ENCODE results near the gene IRGQ.
"Not testable (repeated sequence)": the region's sequence is repeated elsewhere in the genome, so short reads cannot be mapped to it uniquely, and the experiment has no call there.

The IRGQ gene

DNA sequence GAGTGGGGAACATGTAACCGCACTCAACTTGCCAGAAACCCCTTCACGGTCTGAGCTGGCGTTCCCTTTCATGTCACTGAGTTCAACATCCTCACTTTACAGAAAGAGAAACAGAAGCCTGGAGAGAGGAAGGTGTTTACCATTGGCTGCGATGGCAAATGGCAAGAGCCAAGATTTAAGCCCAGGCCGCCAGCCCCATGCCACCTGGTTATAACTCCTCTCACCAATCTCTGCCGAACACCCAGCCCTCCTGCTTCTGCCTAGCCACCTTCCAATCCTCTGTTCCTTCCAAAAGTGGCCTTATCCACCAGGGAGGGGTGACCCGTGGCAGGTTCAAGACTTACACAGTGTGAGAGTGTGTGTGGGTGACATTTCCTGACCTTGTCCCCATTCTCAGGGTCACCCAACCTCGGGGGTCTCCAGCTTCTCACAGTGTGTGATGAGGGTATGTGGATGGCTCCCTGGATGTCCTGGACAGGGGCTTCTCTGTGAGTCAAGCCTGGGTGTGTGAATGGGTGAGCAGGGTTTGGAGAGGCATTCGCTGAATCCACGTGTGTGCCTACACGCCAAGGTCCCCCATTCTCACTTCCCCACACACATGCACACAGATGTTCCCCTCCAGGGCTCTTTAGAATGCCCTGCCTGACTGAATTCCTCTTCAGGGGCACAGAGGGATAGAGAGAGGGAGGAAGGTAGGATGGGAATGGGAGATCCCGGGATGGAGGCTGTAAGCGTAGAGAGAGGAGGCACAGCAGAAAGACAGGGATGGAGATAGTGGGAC is 42.5 kb upstream of the IRGQ start:
- Histone ChIP-seq H3K9me3 (ENCODE audit: control insufficient read depth, low read length) (no peaks in the 10 kb centered on the region), H3K9ac (ENCODE audit: low read length) (no peak overlapping the region), H3K4me2 (ENCODE audit: low read length, poor library complexity, severe bottlenecking) (peak overlapping the region; percentile 81), H2BK120ac (ENCODE audit: low read depth, low read length) (no peak overlapping the region), H2AFZ (ENCODE audit: low read depth, low read length) (no peak overlapping the region), H2BK15ac (ENCODE audit: low read depth, poor library complexity, severe bottlenecking) (no peak overlapping the region), H3K4ac (ENCODE audit: low read depth in 1 of 2, low read length in 2 of 2) (no peak overlapping the region), H2AK5ac (ENCODE audit: low read length, severe bottlenecking) (peak overlapping the region; percentile 23), H3K23ac (ENCODE audit: low read length in 2 of 2) (peak overlapping the region in 1 of 2 experiments; percentile 20), H3K4me1 (ENCODE audit: control insufficient read depth, insufficient read depth, low read depth, low read length) (peaks cover 39% of the 10 kb centered on the region), H3K18ac (ENCODE audit: low read depth in 1 of 2, low read length in 2 of 2) (no peak overlapping the region), H2BK5ac (ENCODE audit: low read depth, low read length, poor library complexity, severe bottlenecking) (no peak overlapping the region), H3K27ac (ENCODE audit: low read length, poor library complexity, severe bottlenecking) (no peak overlapping the region), H3K36me3 (ENCODE audit: control insufficient read depth in 1 of 2, insufficient read depth in 2 of 2, low read depth in 1 of 2, low read length in 2 of 2) (no peaks in the 10 kb centered on the region), H3K14ac (ENCODE audit: low read length in 2 of 2) (no peak overlapping the region), H3K27me3 (ENCODE audit: control insufficient read depth in 1 of 2, insufficient read depth in 1 of 2, low read length in 2 of 2) (peaks cover 0 to 36% of the 10 kb centered on the region in 2 experiments), H2BK12ac (ENCODE audit: low read length in 2 of 2) (no peak overlapping the region), H4K8ac (ENCODE audit: low read length) (no peak overlapping the region), H3K79me1 (replicated peaks; ENCODE audit: low read length, poor library complexity, severe bottlenecking) (peaks cover 18% of the 10 kb centered on the region), H4K91ac (ENCODE audit: low read length) (no peak overlapping the region), H3K4me3 (ENCODE audit: insufficient read depth in 1 of 2, low read depth in 1 of 2, low read length in 2 of 2) (no peak overlapping the region)
- no peak for DNase-seq
- 92% methylated on average over 10 of the region's 13 CpGs for WGBS

DNA sequence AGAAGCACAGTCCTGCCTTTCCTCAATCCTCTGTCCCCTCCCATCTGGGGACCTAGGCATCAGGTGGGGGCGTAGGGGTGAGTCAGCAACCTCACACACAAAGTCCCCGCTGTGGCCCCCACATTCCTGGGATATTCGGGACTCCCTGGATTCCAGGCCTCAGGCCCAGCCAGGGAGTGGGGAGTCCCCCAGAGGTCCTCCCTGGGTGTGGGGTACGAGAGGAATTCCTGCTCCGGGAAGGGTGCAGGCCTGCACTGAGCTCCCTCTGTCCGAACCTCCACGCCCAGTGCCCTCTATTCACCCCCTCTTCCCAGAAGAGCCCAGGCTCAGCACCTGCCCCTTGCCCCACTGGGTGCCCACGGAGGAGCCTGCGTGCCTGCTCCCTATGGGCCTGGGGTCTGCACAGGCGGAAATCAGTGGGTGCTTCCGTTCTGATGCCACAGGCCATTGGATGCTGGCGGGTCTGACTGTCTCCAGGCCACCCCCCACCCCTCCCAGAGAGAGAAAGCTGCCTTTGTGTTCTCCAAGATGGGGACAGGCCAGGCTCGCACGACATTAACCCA is 40.3 kb upstream of the IRGQ start:
- whole genome bisulfite sequencing: 69% methylated on average over 12 of the region's 14 CpGs
- H3K4me1 ChIP-seq (ENCODE audit: control insufficient read depth, insufficient read depth, low read depth, low read length): peaks cover 39% of the 10 kb centered on the region
- peak overlapping the region; percentile 49 for H3K4me2 ChIP-seq (ENCODE audit: low read length, poor library complexity, severe bottlenecking)
- no peaks in the 10 kb centered on the region for H3K36me3 ChIP-seq (ENCODE audit: control insufficient read depth in 1 of 2, insufficient read depth in 2 of 2, low read depth in 1 of 2, low read length in 2 of 2)
- peak overlapping the region; percentile 27 for H4K8ac ChIP-seq (ENCODE audit: low read length)
- no peak overlapping the region for H3K4ac ChIP-seq (ENCODE audit: low read depth in 1 of 2, low read length in 2 of 2)
- no peak overlapping the region for H3K14ac ChIP-seq (ENCODE audit: low read length in 2 of 2)
- no peak overlapping the region for H3K18ac ChIP-seq (ENCODE audit: low read depth in 1 of 2, low read length in 2 of 2)
- no peak for DNase-seq
- no peak overlapping the region for H2BK5ac ChIP-seq (ENCODE audit: low read depth, low read length, poor library complexity, severe bottlenecking)
- no peak overlapping the region for H3K9ac ChIP-seq (ENCODE audit: low read length)
- H3K9me3 ChIP-seq (ENCODE audit: control insufficient read depth, low read length): no peaks in the 10 kb centered on the region
- H2AFZ ChIP-seq (ENCODE audit: low read depth, low read length): no peak overlapping the region
- H3K23ac ChIP-seq (ENCODE audit: low read length in 2 of 2): no peak overlapping the region
- H3K4me3 ChIP-seq (ENCODE audit: insufficient read depth in 1 of 2, low read depth in 1 of 2, low read length in 2 of 2): no peak overlapping the region
- peak overlapping the region; percentile 45 for H3K27ac ChIP-seq (ENCODE audit: low read length, poor library complexity, severe bottlenecking)
- H3K79me1 ChIP-seq (replicated peaks; ENCODE audit: low read length, poor library complexity, severe bottlenecking): peaks cover 19% of the 10 kb centered on the region
- H2BK12ac ChIP-seq (ENCODE audit: low read length in 2 of 2): no peak overlapping the region
- peak overlapping the region; percentile 86 for H2AK5ac ChIP-seq (ENCODE audit: low read length, severe bottlenecking)
- peak overlapping the region; percentile 65 for H2BK120ac ChIP-seq (ENCODE audit: low read depth, low read length)
- H3K27me3 ChIP-seq (ENCODE audit: control insufficient read depth in 1 of 2, insufficient read depth in 1 of 2, low read length in 2 of 2): peaks cover 0 to 33% of the 10 kb centered on the region in 2 experiments
- H2BK15ac ChIP-seq (ENCODE audit: low read depth, poor library complexity, severe bottlenecking): peak overlapping the region; percentile 66
- H4K91ac ChIP-seq (ENCODE audit: low read length): peak overlapping the region; percentile 29

DNA sequence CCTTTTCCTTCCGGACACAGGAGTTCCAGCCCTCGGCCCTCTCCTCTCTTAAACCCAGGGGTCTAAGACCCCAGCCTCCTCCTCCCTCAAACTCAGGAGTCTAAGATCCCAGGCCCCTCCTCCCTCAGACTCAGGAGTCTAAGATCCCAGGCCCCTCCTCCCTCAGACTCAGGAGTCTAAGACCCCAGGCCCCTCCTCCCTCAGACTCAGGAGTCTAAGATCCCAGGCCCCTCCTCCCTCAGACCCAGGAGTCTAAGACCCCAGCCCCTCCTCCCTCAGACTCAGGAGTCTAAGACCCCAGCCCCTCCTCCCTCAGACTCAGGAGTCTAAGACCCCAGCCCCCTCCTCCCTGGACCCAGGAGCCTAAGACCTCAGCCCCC is 39.6 kb upstream of the IRGQ start:
- not testable (repeated sequence) for H2BK5ac ChIP-seq (ENCODE audit: low read depth, low read length, poor library complexity, severe bottlenecking); H3K18ac ChIP-seq (ENCODE audit: low read depth in 1 of 2, low read length in 2 of 2); H3K23ac ChIP-seq (ENCODE audit: low read length in 2 of 2); H3K14ac ChIP-seq (ENCODE audit: low read length in 2 of 2); H3K4ac ChIP-seq (ENCODE audit: low read depth in 1 of 2, low read length in 2 of 2); H3K4me3 ChIP-seq (ENCODE audit: insufficient read depth in 1 of 2, low read depth in 1 of 2, low read length in 2 of 2); H3K36me3 ChIP-seq (ENCODE audit: control insufficient read depth in 1 of 2, insufficient read depth in 2 of 2, low read depth in 1 of 2, low read length in 2 of 2); H2BK12ac ChIP-seq (ENCODE audit: low read length in 2 of 2); H2AFZ ChIP-seq (ENCODE audit: low read depth, low read length); DNase-seq; H3K9me3 ChIP-seq (ENCODE audit: control insufficient read depth, low read length)
- peak overlapping the region; percentile 94 for H4K91ac ChIP-seq (ENCODE audit: low read length)
- peak overlapping the region; percentile 81 for H2BK120ac ChIP-seq (ENCODE audit: low read depth, low read length)
- peaks cover 0 to 28% of the 10 kb centered on the region in 2 experiments for H3K27me3 ChIP-seq (ENCODE audit: control insufficient read depth in 1 of 2, insufficient read depth in 1 of 2, low read length in 2 of 2)
- peak overlapping the region; percentile 86 for H3K4me2 ChIP-seq (ENCODE audit: low read length, poor library complexity, severe bottlenecking)
- peak overlapping the region; percentile 74 for H2BK15ac ChIP-seq (ENCODE audit: low read depth, poor library complexity, severe bottlenecking)
- H3K79me1 ChIP-seq (replicated peaks; ENCODE audit: low read length, poor library complexity, severe bottlenecking): peaks cover 21% of the 10 kb centered on the region
- H2AK5ac ChIP-seq (ENCODE audit: low read length, severe bottlenecking): peak overlapping the region; percentile 94
- peak overlapping the region; percentile 97 for H4K8ac ChIP-seq (ENCODE audit: low read length)
- H3K27ac ChIP-seq (ENCODE audit: low read length, poor library complexity, severe bottlenecking): peak overlapping the region; percentile 34
- H3K9ac ChIP-seq (ENCODE audit: low read length): peak overlapping the region; percentile 67
- peaks cover 39% of the 10 kb centered on the region for H3K4me1 ChIP-seq (ENCODE audit: control insufficient read depth, insufficient read depth, low read depth, low read length)
- WGBS: 13% methylated on average over 2 of the region's 2 CpGs

- Histone ChIP-seq H3K4ac (ENCODE audit: low read depth in 1 of 2, low read length in 2 of 2) (peak overlapping the region; percentile 55 to 79), H3K27me3 (ENCODE audit: control insufficient read depth in 1 of 2, insufficient read depth in 1 of 2, low read length in 2 of 2) (peaks cover 0 to 23% of the 10 kb centered on the region in 2 experiments), H3K9me3 (ENCODE audit: control insufficient read depth, low read length) (no peaks in the 10 kb centered on the region), H2BK15ac (ENCODE audit: low read depth, poor library complexity, severe bottlenecking) (peak overlapping the region; percentile 74), H2BK120ac (ENCODE audit: low read depth, low read length) (peak overlapping the region; percentile 81), H2BK5ac (ENCODE audit: low read depth, low read length, poor library complexity, severe bottlenecking) (peak overlapping the region; percentile 11), H3K4me3 (ENCODE audit: insufficient read depth in 1 of 2, low read depth in 1 of 2, low read length in 2 of 2) (peak overlapping the region; percentile 28 to 29), H2AFZ (ENCODE audit: low read depth, low read length) (peak overlapping the region; percentile 72), H3K4me2 (ENCODE audit: low read length, poor library complexity, severe bottlenecking) (peak overlapping the region; percentile 86), H3K27ac (ENCODE audit: low read length, poor library complexity, severe bottlenecking) (peak overlapping the region; percentile 33), H3K18ac (ENCODE audit: low read depth in 1 of 2, low read length in 2 of 2) (peak overlapping the region; percentile 80 to 81), H3K9ac (ENCODE audit: low read length) (peak overlapping the region; percentile 67), H3K4me1 (ENCODE audit: control insufficient read depth, insufficient read depth, low read depth, low read length) (peaks cover 35% of the 10 kb centered on the region), H2AK5ac (ENCODE audit: low read length, severe bottlenecking) (peak overlapping the region; percentile 94), H2BK12ac (ENCODE audit: low read length in 2 of 2) (peak overlapping the region in 1 of 2 experiments; percentile 37), H3K14ac (ENCODE audit: low read length in 2 of 2) (peak overlapping the region in 1 of 2 experiments; percentile 87), H3K79me1 (replicated peaks; ENCODE audit: low read length, poor library complexity, severe bottlenecking) (peaks cover 20% of the 10 kb centered on the region), H3K36me3 (ENCODE audit: control insufficient read depth in 1 of 2, insufficient read depth in 2 of 2, low read depth in 1 of 2, low read length in 2 of 2) (no peaks in the 10 kb centered on the region), H4K8ac (ENCODE audit: low read length) (peak overlapping the region; percentile 97), H3K23ac (ENCODE audit: low read length in 2 of 2) (no peak overlapping the region), H4K91ac (ENCODE audit: low read length) (peak overlapping the region; percentile 94)
- no peak for DNase-seq
- WGBS: 13% methylated on average over 17 of the region's 17 CpGs
Measured at GRCh38 chr19:43634872-43635560, 39.1 kb upstream of the IRGQ start.

All from mesenchymal stem cell (in vitro differentiated cells and primary cell).